ENCODE data around the gene EIF4E.

- TF ChIP-seq, protein P1, sequence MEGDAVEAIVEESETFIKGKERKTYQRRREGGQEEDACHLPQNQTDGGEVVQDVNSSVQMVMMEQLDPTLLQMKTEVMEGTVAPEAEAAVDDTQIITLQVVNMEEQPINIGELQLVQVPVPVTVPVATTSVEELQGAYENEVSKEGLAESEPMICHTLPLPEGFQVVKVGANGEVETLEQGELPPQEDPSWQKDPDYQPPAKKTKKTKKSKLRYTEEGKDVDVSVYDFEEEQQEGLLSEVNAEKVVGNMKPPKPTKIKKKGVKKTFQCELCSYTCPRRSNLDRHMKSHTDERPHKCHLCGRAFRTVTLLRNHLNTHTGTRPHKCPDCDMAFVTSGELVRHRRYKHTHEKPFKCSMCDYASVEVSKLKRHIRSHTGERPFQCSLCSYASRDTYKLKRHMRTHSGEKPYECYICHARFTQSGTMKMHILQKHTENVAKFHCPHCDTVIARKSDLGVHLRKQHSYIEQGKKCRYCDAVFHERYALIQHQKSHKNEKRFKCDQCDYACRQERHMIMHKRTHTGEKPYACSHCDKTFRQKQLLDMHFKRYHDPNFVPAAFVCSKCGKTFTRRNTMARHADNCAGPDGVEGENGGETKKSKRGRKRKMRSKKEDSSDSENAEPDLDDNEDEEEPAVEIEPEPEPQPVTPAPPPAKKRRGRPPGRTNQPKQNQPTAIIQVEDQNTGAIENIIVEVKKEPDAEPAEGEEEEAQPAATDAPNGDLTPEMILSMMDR (IDR thresholded peaks at IDR 0.05): no peak
- no peak for TF ChIP-seq POLR2A (IDR thresholded peaks at IDR 0.05)
Measured at GRCh38 chr4:98890702-98891455, 38.1 kb downstream of the EIF4E start.

Measured in Peyer's patch (tissue), 4 donors.